Kidney glomerular epithelial cell (primary cell): ENCODE measurements around the gene PARD3B.

ENCODE experiments used
- DNase-seq: peaks from one replicate; lab custom pipeline; 2025; lab: John Stamatoyannopoulos, UW

Gene PARD3B

DNA sequence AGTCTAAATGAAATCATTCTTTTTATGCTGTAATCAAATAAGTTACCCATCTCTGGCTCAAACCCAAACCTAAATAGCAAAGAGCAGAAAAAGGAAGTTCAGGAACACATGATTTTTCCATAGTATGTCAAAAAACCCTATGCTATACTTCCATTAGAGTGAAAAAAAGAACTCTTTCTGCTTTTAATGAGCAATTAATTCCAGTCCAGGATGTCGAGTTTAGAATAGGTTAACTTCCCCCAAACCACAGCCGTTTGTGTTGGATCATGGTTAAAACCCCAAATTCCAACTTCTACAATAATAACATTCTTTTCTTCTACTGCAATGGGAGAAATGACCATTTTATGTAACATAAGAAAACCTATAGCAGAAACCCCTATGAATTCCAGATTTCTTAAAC, 965.9 kb downstream of the PARD3B start:
- peak; percentile 40 for DNase-seq

DNA sequence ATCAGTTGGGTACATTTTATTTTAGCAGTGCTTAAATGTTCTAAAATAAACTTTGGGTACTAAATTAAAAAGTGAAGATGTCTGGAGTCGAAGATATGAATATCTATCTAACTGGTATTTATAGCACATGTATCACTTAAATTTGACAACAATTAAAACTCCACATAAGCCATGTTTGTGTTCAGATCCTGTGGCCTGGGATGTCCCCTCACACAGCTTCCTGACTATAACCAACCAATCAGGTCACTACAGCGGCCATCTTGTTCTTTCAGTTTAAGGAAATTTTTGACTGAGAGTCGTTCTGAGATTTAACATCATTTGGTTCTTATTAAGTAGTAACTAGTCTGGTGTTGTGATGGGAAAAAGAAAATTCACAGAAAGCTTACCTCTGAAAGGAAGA, 966.4 kb downstream of the PARD3B start:
- DNase-seq = no peak

DNA sequence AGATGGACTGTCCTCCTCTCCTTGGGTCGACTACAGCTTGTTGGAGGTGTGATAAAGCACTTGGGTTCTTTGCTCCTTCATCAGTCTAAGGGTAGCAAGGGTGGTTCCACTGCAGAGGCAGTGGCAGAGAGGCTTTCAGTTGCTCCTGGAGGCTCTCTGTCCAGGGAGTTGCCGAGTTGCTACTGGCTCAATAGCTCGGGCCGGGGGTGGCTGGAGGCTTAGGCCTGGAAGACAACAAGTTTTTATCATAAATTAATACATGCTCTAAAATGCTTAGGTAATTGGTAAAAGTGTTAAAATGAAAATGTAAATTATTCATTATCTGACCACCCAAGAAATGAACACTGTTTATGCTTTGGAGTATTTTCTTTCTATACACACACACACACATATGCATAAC, 975.0 kb downstream of the PARD3B start:
- DNase-seq = no peak

DNA sequence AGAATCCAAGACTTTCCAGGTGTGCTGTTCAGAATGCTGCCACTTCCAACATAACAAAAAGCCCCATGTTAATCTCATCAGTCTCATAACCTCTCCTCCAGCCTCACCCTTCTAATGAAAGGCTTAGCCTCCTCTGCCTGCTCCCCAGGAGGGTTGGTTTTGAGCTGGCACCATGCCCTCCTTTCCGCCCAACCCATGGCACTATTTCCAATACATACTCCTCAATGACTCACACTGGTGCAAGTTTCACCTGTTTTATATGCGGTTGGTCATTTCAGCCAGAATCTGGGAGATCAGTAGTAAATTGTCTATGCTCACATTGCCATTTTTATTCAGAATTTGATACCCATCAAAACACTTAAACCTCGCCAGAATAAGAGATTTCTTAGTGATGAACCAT, 979.4 kb downstream of the PARD3B start:
- no peak for DNase-seq

DNA sequence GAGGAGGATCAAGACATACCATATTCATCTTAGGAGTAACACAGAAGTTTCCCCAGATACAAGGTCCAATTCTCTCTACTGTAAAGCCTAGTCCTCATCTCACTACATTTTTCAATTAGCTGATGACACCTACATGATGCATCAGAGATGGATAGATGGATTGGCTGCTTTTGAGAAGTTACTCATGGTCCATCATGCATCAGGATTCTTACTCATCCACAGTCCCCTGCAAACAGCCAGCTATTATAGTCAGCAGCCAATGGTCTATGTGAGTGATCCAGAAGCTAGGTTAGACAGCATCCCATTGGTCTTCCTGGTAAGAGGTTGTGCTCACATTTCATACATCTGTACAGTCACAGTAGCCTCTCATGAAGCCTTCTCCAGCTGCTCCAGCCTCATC, 982.5 kb downstream of the PARD3B start:
- DNase-seq = no peak

DNA sequence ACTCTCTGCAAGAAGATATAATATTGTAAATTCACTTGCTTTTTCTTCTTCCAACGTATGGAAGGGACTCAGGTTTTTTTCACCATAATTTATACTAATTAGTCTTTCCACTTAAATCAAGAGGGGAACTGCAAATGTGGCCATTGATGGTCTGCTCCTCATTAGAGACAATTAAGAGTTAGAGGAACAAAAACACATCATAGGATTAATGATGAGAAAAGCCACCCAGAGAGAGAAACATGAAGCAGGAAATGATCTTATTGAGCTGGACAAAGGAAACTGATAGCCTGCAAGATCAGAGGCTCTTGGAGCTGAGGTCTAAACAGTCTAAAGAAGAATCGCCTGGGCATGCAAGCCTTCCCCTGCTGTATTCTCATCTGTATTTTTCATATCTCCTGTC, 985.8 kb downstream of the PARD3B start:
- no peak for DNase-seq

DNA sequence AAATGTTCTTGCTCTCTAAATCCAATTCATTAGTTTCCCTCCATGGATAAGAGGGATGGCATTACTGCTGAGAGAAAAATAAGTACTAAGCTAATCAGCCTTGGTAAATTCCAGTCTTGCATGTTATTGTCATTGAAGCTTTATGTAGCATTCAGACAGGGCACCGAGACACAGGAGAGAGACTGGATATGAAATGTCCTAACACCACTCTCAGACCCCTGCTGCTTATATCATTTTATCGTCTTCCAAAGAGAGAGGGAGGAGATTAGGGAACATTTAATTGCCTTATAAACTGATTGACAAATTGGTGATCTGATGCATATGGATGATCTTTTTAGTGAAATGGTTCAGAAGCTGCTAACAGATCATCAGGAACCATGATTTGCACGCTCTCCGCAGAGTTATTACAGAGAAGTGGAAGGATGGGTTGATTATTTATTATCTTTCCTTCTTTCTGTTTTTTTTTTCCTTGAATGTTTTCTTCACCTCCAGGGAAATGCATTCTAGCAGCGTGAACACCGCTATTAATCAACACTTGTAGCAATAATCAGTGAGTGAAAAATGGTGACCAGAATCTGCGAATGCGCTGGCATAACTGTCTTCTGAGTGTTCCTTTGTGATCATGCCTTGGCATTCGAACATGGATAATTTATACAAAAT, 986.3 kb downstream of the PARD3B start:
- DNase-seq = no peak

DNA sequence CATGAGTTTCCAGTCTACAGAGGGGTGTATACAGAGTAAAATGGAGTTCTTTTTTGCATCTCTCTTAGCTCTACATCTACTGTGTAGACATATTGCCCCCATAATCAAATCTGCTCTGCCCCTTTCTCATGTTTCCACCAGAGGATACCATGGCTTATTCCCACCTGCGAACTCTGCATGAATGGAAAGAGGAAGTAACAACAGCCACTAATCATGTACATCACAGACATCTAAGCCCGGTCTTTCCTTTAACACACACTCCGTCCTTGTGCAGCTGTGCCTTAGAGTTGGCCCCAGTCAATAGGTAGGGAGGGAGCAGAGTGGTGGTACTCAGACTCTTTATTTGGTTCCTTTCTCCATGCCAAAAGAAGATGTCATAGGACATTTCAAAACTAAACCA, 989.7 kb downstream of the PARD3B start:
- DNase-seq = no peak

DNA sequence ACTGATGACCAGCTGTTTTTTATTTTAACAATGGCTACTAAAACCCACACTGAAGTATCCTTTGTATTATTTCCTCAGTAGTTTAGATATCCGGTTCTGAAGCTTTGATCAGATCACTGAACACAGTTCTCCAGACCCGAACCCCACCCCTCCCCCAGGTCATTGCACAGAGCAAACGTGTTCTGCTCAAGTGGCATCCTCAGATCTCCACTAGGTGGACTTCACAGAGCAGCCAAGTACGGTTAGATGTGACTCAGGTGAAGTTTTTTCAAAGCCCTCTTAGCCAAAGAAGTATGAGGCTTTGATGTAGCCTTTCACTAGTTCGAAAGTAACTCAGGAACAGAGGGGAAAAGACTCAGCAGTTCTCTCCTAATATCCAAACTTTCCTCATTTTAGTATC, 994.3 kb downstream of the PARD3B start:
- DNase-seq = no peak

DNA sequence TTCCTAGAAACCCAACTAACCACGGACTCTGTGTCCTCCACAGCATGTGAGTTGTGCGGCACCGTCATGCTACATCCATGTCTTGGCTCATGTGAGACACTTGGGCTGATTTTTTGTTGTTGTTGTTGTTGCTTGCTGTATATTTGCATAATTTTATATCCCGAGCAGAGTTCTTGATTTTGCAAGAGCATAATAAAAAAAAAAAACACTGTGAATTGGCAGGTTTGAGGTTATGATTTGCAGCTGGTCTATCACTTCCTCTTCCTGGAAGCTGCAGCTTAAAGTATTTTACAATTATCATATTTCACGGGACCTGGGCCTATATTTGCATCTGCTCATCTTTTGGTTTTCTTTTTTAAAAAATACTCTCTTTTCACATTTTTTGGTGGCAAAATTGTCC, 994.8 kb downstream of the PARD3B start:
- DNase-seq = no peak

DNA sequence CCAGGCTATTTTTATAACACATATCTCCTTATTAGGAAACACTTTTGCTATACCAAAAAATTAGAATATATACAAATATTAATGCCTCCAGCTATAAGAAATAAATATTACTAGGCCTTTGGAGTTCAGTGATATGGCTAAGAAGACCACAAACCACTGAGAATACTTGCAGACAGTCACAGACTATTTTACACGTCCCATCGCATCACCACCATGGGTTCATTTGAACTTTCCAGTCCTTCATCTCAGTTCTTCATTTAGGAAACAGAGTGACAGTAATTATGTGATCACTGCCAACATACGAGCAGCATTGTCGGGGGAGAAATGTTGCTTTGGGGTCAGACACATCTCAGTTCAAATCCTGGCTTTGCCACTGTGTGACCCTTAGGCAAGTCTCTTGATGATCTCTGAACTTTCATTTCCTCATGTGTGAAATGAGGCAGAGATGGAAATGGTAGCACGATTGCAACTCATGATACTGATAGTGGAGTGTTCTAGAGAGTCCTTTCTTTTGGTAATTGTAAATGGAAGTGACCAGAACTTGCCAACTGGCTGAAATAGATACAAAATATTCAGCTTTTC, 998.1 kb downstream of the PARD3B start:
- DNase-seq = no peak

DNA sequence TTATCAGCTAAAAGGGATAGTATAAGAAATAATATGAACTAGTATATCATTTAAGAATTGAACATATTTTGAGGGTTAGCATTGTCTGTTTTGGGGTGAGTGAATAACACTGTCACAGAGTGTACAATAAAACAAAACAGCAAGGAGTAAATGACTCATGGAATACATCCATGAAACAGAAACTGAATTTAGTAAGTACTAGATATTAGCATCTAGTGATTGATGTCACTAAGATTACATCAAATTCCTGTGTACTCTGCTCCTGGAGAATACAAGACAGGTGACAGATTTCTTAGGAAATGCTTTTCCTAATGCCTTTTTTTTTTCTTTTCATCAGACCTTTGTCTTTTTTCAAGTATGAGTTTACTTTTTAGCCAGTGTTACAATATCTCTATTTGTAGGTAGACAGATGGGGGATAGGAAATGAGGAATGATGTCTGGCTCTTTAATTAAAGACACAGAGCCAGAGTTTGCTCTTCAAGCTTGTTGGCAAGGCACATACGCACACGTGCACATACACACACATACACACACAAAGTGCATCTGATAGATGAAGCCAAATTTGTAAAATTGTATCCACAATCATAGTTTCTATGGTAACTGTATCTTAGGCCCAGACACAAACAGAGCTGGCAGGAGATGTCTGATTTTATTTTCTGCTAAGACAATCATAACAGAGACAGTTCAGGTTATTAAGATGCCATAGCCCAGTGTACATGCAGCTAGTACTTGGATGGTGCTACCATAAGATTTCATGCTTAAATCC, 998.8 kb downstream of the PARD3B start:
- DNase-seq = no peak

DNA sequence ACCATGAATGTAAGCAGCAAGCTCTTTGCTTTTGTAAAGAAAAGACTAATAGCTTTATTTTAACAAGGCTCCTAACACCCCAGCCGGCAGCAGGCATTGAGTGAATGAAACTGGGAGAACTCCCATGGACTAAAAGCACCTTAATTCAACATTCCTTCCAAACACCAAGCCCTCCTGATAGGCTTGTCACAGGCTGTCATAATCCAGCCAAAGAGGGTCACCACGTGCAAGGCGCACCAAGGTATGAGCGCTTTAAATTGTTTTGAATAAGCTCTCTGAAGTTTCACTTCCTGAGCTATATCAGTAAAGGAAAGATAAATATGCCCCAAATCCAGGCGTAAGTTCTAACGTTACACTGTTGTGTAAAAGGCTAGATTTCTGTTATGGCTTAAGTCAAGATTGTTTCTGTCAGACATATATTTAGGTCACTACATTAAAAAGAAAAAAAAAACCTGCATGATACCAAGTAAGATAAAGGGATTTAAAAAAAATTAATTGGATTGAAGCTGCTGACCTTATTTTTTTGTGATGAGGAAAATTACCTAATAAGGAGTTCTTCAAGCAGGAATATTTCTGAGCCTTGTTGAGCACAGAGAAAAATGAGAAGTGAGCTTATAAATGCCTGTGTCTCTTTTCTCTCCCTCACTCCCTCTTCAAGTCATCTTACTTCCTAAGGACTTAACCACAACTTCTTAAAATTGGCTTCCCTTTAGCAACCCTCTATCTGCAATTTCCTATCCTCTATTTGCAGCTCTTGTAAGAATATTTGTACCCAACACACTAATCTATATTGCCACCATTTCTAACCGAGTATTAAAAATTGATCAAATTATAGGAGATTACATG, 1000.9 kb downstream of the PARD3B start:
- no peak for DNase-seq

DNA sequence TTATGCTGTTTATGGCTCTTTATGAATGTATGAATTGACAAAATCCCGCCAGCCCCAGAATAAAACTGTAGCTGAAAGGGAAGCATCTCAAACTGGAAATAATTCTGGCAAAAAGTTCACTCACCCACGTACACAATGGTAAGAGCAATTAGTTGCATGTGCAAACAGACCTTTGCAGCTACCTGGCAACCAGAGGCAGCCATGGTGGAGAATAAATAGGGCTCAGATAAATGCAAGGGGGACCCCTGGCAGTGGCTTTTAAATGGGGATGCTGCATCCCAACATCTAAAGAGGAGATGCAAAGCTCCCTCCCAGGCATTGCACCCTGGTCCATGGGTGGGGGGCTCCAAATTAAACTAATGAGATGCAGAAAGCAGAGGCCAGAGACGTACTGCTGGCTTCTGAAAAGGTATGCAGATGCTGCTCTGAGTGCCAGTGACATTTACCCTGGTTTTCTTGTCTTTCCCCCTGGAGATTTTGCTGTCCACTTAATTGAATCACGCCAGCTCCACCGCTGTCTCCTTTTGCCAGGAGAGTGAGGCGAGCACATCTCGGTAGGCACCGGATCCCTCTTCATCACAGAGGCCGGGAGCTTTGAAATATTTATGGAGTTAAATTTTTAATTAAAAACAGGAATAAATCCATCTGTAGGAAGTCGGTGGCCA, 1010.4 kb downstream of the PARD3B start:
- no peak for DNase-seq

DNA sequence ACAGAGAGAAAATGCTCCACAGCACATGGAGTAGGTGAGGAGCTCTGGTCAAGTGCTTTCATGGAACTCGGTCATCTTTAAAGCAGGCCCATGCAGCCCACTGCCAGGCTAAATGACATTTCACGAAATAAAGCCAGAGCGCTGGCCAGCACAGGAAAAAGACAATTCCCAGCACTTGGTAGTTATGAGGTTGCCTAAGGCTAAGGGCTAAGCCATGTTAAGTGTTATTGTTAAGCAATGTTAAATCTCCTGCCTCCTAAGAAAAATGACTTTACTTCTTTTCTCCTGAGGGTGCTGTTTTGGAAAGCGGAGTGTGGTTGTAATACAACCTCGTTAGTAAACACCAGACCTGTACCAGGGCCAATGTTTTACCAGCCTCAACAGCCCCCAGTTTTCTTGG, 1011.1 kb downstream of the PARD3B start:
- no peak for DNase-seq

DNA sequence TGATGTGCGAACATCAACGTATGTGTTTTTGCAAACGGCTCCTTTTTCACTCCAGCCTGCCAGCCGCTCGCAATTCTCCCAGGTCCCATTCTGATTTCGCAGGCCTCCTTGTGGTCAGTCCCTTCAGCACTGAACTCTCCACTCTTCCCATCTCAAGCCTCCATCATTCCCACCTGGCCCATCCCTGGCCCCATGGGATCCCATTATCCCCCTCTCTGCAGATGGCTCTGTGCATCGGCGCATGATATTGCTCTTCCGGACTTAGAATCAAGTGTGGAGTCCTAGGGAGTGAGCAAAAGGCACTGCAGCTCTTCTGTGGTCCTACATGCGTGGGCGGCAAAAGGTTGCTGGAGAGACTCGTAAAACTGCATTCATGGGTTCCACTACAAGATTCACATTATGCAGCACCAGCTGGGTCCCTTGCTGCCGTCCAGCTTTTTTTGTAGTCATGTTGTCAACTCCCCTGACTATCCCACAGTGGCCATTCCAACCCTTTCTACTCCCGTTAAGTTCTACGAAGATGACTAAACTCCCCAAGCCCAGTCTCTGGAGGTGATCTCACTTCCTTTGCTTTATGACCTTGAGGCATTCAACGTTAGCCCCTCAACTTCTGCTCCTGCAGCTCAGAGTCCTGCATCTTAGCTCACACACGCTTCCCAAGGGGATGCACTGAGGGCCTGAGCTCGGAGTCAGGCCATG, 1011.7 kb downstream of the PARD3B start:
- no peak for DNase-seq

DNA sequence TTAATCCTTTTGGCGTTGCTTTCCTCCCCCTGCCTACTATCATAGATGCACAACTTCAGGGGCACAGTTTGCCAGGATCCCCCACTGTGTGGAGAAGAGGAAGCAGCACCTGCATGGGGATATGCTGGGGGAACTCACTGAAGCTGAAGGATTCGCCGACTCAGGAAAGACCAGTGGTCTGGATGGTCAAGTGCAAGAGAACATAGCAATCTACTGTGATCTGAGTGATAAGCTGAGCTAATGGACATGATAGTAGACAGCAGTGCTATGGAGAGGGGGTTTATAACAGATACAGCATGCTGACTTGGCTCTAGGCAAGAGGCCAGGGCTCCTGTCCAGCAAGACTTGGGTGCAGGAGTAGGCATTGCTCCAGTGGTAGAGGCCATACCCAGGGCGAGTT, 1012.6 kb downstream of the PARD3B start:
- DNase-seq = no peak

DNA sequence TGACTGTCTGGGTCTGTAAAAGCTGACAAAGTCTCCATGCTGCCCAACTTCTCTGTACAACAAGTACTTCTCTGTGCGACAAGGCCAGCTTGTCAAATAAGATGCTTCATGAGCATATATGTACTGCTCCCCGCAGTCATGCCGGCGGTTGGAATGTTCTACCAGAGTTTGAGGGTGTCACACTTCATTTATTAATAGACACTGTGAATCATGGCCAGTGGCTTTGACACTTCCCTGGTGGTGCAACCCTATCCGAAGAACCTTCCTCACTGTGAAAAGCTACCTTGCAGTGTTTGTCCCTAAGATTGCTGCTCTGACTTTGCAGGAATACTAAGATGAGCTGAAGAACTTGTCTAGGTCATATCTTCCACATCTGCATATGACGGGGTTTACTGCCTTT, 1016.2 kb downstream of the PARD3B start:
- DNase-seq = no peak

DNA sequence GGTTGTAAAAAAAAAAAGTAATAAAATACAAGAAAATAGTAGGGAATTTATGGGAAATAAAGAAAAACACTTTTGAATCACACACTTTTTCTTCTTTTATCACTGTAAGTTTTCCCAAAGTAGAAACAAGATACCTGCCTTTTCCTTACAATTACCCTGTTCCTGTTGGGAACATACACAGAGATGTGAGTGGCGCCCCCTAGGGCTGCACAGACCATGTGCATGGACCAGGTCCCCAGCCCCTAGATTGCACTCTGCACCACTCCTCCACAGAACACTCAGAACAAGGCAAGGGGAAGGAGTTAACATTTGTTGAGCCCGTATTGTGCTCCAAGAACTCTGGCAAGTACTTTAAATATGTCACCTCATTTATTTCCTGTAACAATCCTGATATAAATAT, 1018.4 kb downstream of the PARD3B start:
- no peak for DNase-seq

DNA sequence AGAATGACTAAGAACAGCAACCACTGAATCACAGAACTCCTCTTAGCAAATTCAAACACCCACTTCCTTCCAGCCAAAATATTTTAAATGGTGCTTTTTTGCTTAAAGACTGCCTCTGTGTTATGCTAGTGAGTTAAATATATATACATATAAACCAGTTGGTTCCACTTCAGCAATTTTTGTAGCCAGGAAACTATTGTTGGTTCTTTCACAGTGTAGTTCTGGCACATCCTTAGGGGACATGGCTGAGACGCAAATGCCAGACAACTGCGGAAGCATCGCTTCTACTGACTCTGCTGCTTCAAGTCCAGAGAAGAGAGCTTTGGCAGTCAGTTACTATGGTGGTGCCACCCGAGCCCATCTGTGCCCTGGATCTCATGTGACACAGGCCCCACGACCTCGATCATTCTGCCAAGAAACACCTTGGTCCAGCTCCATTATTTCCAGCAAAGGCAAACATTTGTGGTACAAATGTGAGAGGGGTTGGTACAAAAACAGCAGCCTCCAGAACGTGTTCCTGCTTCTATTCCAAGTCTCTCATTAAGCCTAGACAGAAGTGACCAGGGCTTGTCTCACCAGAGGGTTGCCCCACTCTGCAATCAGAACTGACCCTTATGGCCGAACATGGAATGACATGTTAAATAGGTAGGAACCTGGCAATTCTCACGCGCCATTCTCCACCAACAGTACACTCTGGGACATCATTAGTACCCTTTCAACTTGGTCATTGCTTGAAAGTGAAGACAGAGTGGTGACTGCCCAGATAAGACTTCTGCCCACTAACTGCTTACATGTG, 1019.3 kb downstream of the PARD3B start:
- no peak for DNase-seq

DNA sequence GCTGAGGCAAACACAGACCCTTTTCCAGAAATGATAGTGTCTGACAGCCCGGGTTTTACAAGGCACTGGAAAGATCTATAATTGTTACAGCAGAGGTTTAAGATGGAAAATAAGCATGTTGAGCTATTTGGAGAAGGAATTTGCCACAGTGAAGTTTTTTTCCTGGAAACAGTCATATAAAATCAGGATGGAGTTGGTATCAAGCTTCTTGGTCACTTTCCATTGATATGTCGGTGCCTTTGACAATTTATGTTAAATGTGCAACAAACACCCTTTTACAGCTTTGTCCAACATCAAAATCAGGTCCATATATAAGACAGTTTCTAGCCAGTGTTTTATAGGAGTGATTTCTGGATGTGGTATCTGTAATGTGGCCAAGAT, 1019.9 kb downstream of the PARD3B start:
- no peak for DNase-seq
